HG03066 (cell line): ENCODE measurements around the gene CUL4A.
"Not testable (repeated sequence)": the region's sequence is repeated elsewhere in the genome, so short reads cannot be mapped to it uniquely, and the experiment has no call there.

ENCODE experiments used
- ATAC-seq: cut with Tn5 transposase; IDR thresholded peaks from one replicate; pipeline ENCODE4 v1.9.1; 2021; ENCODE audit warnings: low read depth; ENCODE audit not compliant: unreplicated experiment

CUL4A gene

GRCh38 chr13:113209336-113209758 lies at the start of gene CUL4A:
Gene CUL4A, plus strand, starts transcription at chr13:113209613. Its CDS starts 15 bp downstream, at chr13:113209628.
- peak; percentile 44 for ATAC-seq

GRCh38 chr13:113159701-113160100 lies 49.7 kb upstream of the CUL4A start:
- ATAC-seq = no peak

- no peak for ATAC-seq
Observed at GRCh38 chr13:113160983-113161382, 48.4 kb upstream of the CUL4A start.

- ATAC-seq = no peak
Observed at GRCh38 chr13:113161433-113161832, 48.0 kb upstream of the CUL4A start.

DNA sequence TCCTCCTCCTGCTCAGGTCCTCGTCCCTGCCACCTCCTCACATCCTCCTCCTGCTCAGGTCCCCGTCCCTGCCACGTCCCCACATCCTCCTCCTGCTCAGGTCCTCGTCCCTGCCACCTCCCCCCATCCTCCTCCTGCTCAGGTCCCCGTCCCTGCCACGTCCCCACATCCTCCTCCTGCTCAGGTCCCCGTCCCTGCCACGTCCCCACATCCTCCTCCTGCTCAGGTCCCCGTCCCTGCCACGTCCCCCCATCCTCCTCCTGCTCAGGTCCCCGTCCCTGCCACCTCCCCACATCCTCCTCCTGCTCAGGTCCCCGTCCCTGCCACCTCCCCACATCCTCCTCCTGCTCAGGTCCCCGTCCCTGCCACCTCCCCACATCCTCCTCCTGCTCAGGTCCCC lies 47.4 kb upstream of the CUL4A start:
- not testable (repeated sequence) for ATAC-seq

- no peak for ATAC-seq
Observed at GRCh38 chr13:113162783-113163685, 46.4 kb upstream of the CUL4A start.

- ATAC-seq = no peak
Observed at GRCh38 chr13:113164492-113164891, 44.9 kb upstream of the CUL4A start.

DNA sequence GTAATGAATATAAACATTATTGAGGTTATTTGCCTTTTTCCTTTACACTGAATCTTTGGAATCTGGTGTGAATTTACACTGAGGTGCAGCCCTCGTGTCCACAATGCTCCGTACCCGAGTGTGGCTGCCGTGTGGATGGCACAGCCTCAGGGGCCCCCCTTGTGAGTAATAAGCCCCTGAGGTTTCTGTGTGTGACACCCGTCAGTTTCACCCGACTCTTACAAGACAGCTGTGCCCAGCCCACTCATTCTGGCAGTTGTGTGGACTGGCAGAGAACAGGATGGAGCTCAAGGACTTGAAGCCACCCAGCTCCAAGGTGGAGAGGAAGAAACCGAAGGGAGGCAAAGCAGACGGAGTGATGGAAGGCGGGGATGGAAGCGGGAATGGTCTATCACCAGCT lies 43.1 kb upstream of the CUL4A start:
- no peak for ATAC-seq

- ATAC-seq = no peak
Observed at GRCh38 chr13:113166681-113167080, 42.7 kb upstream of the CUL4A start.

GRCh38 chr13:113167155-113167554 lies 42.3 kb upstream of the CUL4A start:
- ATAC-seq = no peak

GRCh38 chr13:113167575-113167974 lies 41.8 kb upstream of the CUL4A start:
- ATAC-seq = no peak

- ATAC-seq = no peak
Observed at GRCh38 chr13:113168211-113168610, 41.2 kb upstream of the CUL4A start.

DNA sequence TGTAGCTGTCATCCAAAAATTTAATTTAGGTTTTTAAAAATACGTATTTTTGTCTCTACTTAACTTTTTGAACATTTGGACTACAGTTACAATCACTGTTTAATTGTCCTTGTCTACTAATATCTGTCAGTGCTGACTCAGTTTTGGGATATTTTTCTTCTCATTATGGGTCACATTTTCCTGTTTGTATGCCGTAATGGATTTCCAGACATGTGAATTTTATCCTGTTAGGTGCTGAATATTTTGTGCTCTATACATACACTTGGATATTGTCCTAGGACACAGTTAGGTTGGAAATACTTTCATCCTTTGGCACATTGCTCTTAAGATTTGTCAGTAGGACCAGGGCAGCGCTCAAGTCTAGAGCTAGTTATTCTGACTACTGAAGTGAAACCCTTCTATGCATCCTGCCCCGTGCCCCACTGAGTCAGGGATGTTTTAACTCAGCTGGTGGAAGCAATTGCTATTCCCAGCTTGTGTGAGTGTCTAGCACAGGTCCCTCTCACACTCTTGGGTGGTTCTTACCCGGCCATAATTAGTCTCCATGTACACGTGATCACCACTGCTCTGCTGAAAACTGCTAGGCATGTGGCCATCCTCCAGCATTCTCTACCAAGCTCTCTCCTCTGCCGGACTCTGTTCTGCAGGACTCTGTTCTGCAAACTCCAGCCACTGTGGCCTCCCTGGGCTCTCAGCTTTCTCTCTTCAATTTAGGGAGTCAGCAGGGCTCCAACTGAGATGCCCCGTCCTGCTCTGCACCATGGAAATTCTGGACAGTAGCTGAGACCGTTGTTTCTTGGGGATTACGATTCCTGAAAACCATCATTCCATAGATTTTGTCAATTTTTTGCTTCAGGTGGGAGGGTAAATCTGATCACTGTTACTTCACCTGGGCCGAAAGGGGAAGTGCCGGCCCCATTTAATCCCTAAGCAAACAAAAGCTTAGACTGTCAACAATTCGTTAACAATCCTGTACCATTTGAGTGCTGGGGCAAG lies 39.8 kb upstream of the CUL4A start:
- no peak for ATAC-seq

- ATAC-seq = no peak
Observed at GRCh38 chr13:113170511-113170910, 38.9 kb upstream of the CUL4A start.

- ATAC-seq = no peak
Observed at GRCh38 chr13:113171250-113172125, 37.9 kb upstream of the CUL4A start.

GRCh38 chr13:113172419-113172926 lies 36.9 kb upstream of the CUL4A start:
- no peak for ATAC-seq

DNA sequence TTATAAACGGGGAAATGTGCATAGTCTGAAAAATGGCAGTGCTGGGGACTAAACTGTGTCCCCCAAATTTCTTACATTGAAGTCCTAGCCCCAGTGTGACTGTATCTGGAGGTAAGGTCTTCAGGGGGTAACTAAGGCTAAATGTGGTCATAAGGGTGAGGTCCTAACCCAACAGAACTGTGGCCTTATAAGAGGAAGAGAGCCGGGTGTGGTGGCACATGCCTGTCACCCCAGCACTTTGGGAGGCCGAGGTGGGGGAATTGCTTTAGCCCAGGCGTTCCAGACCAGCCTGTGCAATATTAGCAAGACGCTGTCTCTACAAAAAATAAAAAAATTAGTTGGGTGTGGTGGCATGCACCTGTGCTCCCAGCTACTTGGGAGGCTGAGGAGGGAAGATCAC lies 33.1 kb upstream of the CUL4A start:
- no peak for ATAC-seq

DNA sequence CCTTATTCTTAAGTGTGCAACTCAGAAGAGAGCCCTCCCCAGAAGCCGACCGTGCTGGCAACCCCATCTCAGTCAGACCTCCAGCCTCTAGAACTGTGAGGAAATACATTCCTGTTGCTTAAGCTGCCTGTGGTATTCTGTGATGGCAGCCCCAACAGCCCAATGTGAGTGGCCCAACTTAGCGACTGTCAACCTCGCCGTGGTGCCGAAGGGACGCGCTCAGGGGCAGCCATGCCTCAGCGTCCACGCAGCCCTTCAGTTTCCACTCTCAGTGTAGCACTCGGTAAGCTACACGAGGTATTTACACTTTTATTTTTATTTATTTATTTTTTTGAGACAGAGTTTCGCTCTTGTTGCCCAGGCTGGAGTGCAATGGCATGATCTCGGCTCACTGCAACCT lies 32.6 kb upstream of the CUL4A start:
- no peak for ATAC-seq

- ATAC-seq = no peak
Observed at GRCh38 chr13:113178070-113178895, 31.1 kb upstream of the CUL4A start.
